Measurements from ENCODE around the gene TPST1. TPM values are rescaled to one million over a fixed set of nuclear protein-coding genes. Genes with fewer than 3 reads are reported as not detected.

TPST1 gene
- total and polyA plus RNA-seq, 2 donors (not counting 1 experiment from before 2014, with no cell fraction given) = 81.8 to 151 TPM

DNA sequence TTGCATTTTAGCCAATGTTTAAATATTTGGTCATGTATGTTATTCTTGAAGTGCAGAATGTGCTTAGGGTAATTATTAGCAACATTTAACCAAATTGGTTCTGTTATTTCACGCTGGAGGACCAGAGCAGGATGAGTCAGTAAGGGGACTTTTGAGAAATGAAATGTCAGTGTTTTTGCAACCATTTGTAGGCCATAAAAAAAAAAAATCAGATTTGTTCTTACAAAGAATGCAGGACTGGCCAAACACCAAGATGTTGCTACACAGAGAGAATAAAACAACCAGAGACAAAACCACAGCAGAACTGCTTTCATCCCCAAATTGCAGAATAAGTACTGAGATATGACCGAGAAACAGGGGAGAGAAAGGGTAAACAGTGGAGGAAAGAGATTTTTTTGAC lies 62.1 kb downstream of the TPST1 start:
- Histone ChIP-seq H3K9ac (ENCODE audit: insufficient read depth, low read length) (no peak overlapping the region), H3K4me2 (ENCODE audit: extremely low read depth, insufficient read depth, low read length) (peak overlapping the region; percentile 11), H4K20me1 (ENCODE audit: control insufficient read depth, extremely low read depth, insufficient read depth, low read length) (no peaks in the 10 kb centered on the region), H3K4me3 (replicated peaks in 1 of 4; ENCODE audit: control extremely low read depth in 1 of 4, insufficient read depth in 1 of 4, low read depth in 3 of 4, low read length in 4 of 4) (peak overlapping the region in 1 of 4 experiments; percentile 30), H3K27me3 (ENCODE audit: control insufficient read depth, insufficient read depth, low read length) (no peaks in the 10 kb centered on the region), H3K27ac (ENCODE audit: insufficient read depth, low read length) (no peak overlapping the region), H3K79me2 (ENCODE audit: control insufficient read depth, insufficient read depth, low read length) (peaks cover 3% of the 10 kb centered on the region), H3K4me1 (ENCODE audit: control insufficient read depth, extremely low read depth, insufficient read depth, low read length) (peaks cover 3% of the 10 kb centered on the region), H2AFZ (ENCODE audit: low read length) (no peak overlapping the region), H3K9me3 (ENCODE audit: control insufficient read depth, insufficient read depth, low read depth, low read length) (no peaks in the 10 kb centered on the region), H3K36me3 (ENCODE audit: control insufficient read depth, insufficient read depth, low read length) (no peaks in the 10 kb centered on the region)
- DNase-seq (ENCODE audit: low read depth in 2 of 2) = peak; percentile 94 to 96
- TF ChIP-seq, protein P1, sequence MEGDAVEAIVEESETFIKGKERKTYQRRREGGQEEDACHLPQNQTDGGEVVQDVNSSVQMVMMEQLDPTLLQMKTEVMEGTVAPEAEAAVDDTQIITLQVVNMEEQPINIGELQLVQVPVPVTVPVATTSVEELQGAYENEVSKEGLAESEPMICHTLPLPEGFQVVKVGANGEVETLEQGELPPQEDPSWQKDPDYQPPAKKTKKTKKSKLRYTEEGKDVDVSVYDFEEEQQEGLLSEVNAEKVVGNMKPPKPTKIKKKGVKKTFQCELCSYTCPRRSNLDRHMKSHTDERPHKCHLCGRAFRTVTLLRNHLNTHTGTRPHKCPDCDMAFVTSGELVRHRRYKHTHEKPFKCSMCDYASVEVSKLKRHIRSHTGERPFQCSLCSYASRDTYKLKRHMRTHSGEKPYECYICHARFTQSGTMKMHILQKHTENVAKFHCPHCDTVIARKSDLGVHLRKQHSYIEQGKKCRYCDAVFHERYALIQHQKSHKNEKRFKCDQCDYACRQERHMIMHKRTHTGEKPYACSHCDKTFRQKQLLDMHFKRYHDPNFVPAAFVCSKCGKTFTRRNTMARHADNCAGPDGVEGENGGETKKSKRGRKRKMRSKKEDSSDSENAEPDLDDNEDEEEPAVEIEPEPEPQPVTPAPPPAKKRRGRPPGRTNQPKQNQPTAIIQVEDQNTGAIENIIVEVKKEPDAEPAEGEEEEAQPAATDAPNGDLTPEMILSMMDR (conservative IDR thresholded peaks at IDR 0.05 in 1 of 2, IDR thresholded peaks at IDR 0.05 in 1 of 2; ENCODE audit: low read depth in 1 of 2, low read length in 2 of 2) = no peak
- no peak for TF ChIP-seq EZH2 (IDR thresholded peaks at IDR 0.05; ENCODE audit: low read length, missing control alignments)

- H3K27ac ChIP-seq (ENCODE audit: insufficient read depth, low read length) = no peak overlapping the region
- H3K4me1 ChIP-seq (ENCODE audit: control insufficient read depth, extremely low read depth, insufficient read depth, low read length) = peaks cover 3% of the 10 kb centered on the region
- no peaks in the 10 kb centered on the region for H3K79me2 ChIP-seq (ENCODE audit: control insufficient read depth, insufficient read depth, low read length)
- H3K36me3 ChIP-seq (ENCODE audit: control insufficient read depth, insufficient read depth, low read length) = no peaks in the 10 kb centered on the region
- H3K9ac ChIP-seq (ENCODE audit: insufficient read depth, low read length) = no peak overlapping the region
- H3K9me3 ChIP-seq (ENCODE audit: control insufficient read depth, insufficient read depth, low read depth, low read length) = no peaks in the 10 kb centered on the region
- no peak for DNase-seq (ENCODE audit: low read depth in 2 of 2)
- no peaks in the 10 kb centered on the region for H3K27me3 ChIP-seq (ENCODE audit: control insufficient read depth, insufficient read depth, low read length)
- H2AFZ ChIP-seq (ENCODE audit: low read length) = no peak overlapping the region
- no peaks in the 10 kb centered on the region for H4K20me1 ChIP-seq (ENCODE audit: control insufficient read depth, extremely low read depth, insufficient read depth, low read length)
- TF ChIP-seq EZH2 (IDR thresholded peaks at IDR 0.05; ENCODE audit: low read length, missing control alignments) = no peak
- TF ChIP-seq, protein P1 (conservative IDR thresholded peaks at IDR 0.05 in 1 of 2, IDR thresholded peaks at IDR 0.05 in 1 of 2; ENCODE audit: low read depth in 1 of 2, low read length in 2 of 2) = no peak
- no peak overlapping the region for H3K4me3 ChIP-seq (replicated peaks in 1 of 4; ENCODE audit: control extremely low read depth in 1 of 4, insufficient read depth in 1 of 4, low read depth in 3 of 4, low read length in 4 of 4)
- H3K4me2 ChIP-seq (ENCODE audit: extremely low read depth, insufficient read depth, low read length) = no peak overlapping the region
These were observed 64.8 kb downstream of the TPST1 start for GRCh38 chr7:66269978-66270377.

DNA sequence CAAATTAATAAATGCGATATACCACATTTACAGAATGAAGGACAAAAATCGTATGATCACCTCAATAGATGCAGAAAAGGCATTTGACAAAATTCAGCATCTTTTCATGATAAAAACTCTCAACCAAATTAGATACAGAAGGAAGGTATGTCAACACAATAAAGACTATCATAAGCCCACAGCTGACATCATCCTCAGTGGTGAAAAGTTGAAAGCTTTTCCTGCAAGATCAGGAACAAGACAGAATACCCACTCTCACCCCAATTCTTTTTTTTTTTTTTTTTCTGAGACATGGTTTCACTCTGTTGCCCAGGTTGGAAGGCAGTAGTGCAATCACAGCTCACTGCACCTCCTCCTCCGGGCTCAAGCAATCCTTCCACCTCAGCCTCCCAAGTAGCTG lies 67.2 kb downstream of the TPST1 start:
- Histone ChIP-seq H3K36me3 (ENCODE audit: control insufficient read depth, insufficient read depth, low read length) (no peaks in the 10 kb centered on the region), H3K9me3 (ENCODE audit: control insufficient read depth, insufficient read depth, low read depth, low read length) (no peaks in the 10 kb centered on the region), H4K20me1 (ENCODE audit: control insufficient read depth, extremely low read depth, insufficient read depth, low read length) (peaks cover 2% of the 10 kb centered on the region), H3K4me3 (replicated peaks in 1 of 4; ENCODE audit: control extremely low read depth in 1 of 4, insufficient read depth in 1 of 4, low read depth in 3 of 4, low read length in 4 of 4) (no peak overlapping the region), H3K79me2 (ENCODE audit: control insufficient read depth, insufficient read depth, low read length) (no peaks in the 10 kb centered on the region), H3K9ac (ENCODE audit: insufficient read depth, low read length) (no peak overlapping the region), H3K4me2 (ENCODE audit: extremely low read depth, insufficient read depth, low read length) (no peak overlapping the region), H3K4me1 (ENCODE audit: control insufficient read depth, extremely low read depth, insufficient read depth, low read length) (peaks cover 6% of the 10 kb centered on the region), H3K27ac (ENCODE audit: insufficient read depth, low read length) (no peak overlapping the region), H3K27me3 (ENCODE audit: control insufficient read depth, insufficient read depth, low read length) (no peaks in the 10 kb centered on the region), H2AFZ (ENCODE audit: low read length) (no peak overlapping the region)
- DNase-seq (ENCODE audit: low read depth in 2 of 2) = no peak
- TF ChIP-seq EZH2 (IDR thresholded peaks at IDR 0.05; ENCODE audit: low read length, missing control alignments) = no peak
- TF ChIP-seq, protein P1 (conservative IDR thresholded peaks at IDR 0.05 in 1 of 2, IDR thresholded peaks at IDR 0.05 in 1 of 2; ENCODE audit: low read depth in 1 of 2, low read length in 2 of 2) = no peak
